Neuronal stem cell (in vitro differentiated cells): ENCODE results near the gene COQ3.

Source experiments
- DNase-seq: peaks from one replicate; pipeline ENCODE4 v3.0.0-alpha.2; 2013; ENCODE audit warnings: low spot score
- H2AFZ ChIP-seq: one replicate; pipeline ENCODE4 v1.6.1; 2013; ENCODE audit warnings: mild to moderate bottlenecking, low read length, inconsistent platforms
- H2AK5ac ChIP-seq: 2 replicates; pipeline ENCODE4 v1.6.1; 2013; ENCODE audit warnings: low read depth, mild to moderate bottlenecking, inconsistent platforms, low read length, moderate library complexity, mixed read lengths
- H2BK120ac ChIP-seq: 2 replicates; pipeline ENCODE4 v1.6.1; 2013; ENCODE audit warnings: low read depth, mild to moderate bottlenecking, inconsistent platforms, low read length, moderate library complexity, mixed read lengths
- H2BK12ac ChIP-seq: one replicate; pipeline ENCODE4 v1.6.1; 2013; ENCODE audit warnings: low read length, inconsistent platforms
- H2BK15ac ChIP-seq: 2 replicates; pipeline ENCODE4 v1.6.1; 2013; ENCODE audit warnings: mild to moderate bottlenecking, low read length, inconsistent platforms, mixed read lengths
- H2BK5ac ChIP-seq: one replicate; pipeline ENCODE4 v1.6.1; 2013; ENCODE audit warnings: inconsistent platforms, mild to moderate bottlenecking, low read length, moderate library complexity
- H3K14ac ChIP-seq: one replicate; pipeline ENCODE4 v1.6.1; 2013; ENCODE audit warnings: low read length, inconsistent platforms
- H3K18ac ChIP-seq: 2 replicates; pipeline ENCODE4 v1.6.1; 2013; ENCODE audit warnings: low read length, inconsistent platforms
- H3K23ac ChIP-seq: 2 replicates; pipeline ENCODE4 v1.6.1; 2013; ENCODE audit warnings: low read depth, mild to moderate bottlenecking, mixed read lengths, low read length, inconsistent platforms; ENCODE audit not compliant: poor library complexity
- H3K27ac ChIP-seq: replicated peaks from 3 replicates; pipeline ENCODE4 v1.5.1; 2013; ENCODE audit warnings: low read length, inconsistent platforms
- H3K27me3 ChIP-seq, 3 experiments: 2 replicates each; pipeline ENCODE4 v1.6.1; 2013; ENCODE audit warnings: low read length in 3 of 3, mild to moderate bottlenecking in 2 of 3, inconsistent platforms in 1 of 3, low read depth in 1 of 3, mixed read lengths in 1 of 3, moderate library complexity in 1 of 3; ENCODE audit not compliant: control insufficient read depth in 3 of 3, insufficient read depth in 3 of 3
- H3K36me3 ChIP-seq, 2 donors: replicated peaks in 1 of 2; 2 replicates each; pipeline ENCODE4 v1.6.1; 2013; ENCODE audit warnings: low read length in 2 of 2; ENCODE audit not compliant: control insufficient read depth in 2 of 2, insufficient read depth in 2 of 2
- H3K4ac ChIP-seq: 2 replicates; pipeline ENCODE4 v1.6.1; 2013; ENCODE audit warnings: inconsistent platforms, mild to moderate bottlenecking, low read length, moderate library complexity
- H3K4me1 ChIP-seq, 2 donors: 1 replicate in 1 of 2; 2 replicates in 1 of 2; pipeline ENCODE4 v1.6.1; 2013; ENCODE audit warnings: low read length in 2 of 2, low read depth in 1 of 2; ENCODE audit not compliant: control insufficient read depth in 2 of 2, insufficient read depth in 1 of 2
- H3K4me2 ChIP-seq: one replicate; pipeline ENCODE4 v1.6.1; 2013; ENCODE audit warnings: mild to moderate bottlenecking, low read length, inconsistent platforms; ENCODE audit not compliant: insufficient read depth, poor library complexity, severe bottlenecking
- H3K4me3 ChIP-seq, 2 donors: 2 replicates each; pipeline ENCODE4 v1.5.1; 2013; ENCODE audit warnings: low read length in 2 of 2, mild to moderate bottlenecking in 2 of 2, inconsistent platforms in 1 of 2, moderate library complexity in 1 of 2
- H3K79me1 ChIP-seq: one replicate; pipeline ENCODE4 v1.6.1; 2013; ENCODE audit warnings: low read depth, mild to moderate bottlenecking, inconsistent platforms, low read length, moderate library complexity
- H3K9ac ChIP-seq: one replicate; pipeline ENCODE4 v1.6.1; 2013; ENCODE audit warnings: mild to moderate bottlenecking, low read depth, low read length, inconsistent platforms; ENCODE audit not compliant: poor library complexity
- H3K9me3 ChIP-seq, 2 donors: replicated peaks in 1 of 2; 2 replicates each; pipeline versions ENCODE3 to v1.6.1; 2013; ENCODE audit warnings: low read length in 2 of 2, mild to moderate bottlenecking in 2 of 2, inconsistent platforms in 1 of 2, low read depth in 1 of 2, mixed read lengths in 1 of 2, moderate library complexity in 1 of 2; ENCODE audit not compliant: control insufficient read depth in 2 of 2, insufficient read depth in 1 of 2
- H4K8ac ChIP-seq: one replicate; pipeline ENCODE4 v1.6.1; 2013; ENCODE audit warnings: low read depth, mild to moderate bottlenecking, inconsistent platforms, low read length, moderate library complexity
- H4K91ac ChIP-seq: one replicate; pipeline ENCODE4 v1.6.1; 2013; ENCODE audit warnings: low read length, low read depth, mild to moderate bottlenecking, inconsistent platforms; ENCODE audit not compliant: poor library complexity
- WGBS, 2 donors: extraction: QIAGEN DNeasy Blood & Tissue Kit; methylation state at CpG; one replicate each; pipeline ENCODE4 v1.1.7; 2013; ENCODE audit warnings: missing lambda C conversion rate in 2 of 2, mixed read lengths in 1 of 2; ENCODE audit not compliant: insufficient read length in 2 of 2, insufficient replicate concordance in 1 of 2; ENCODE audit errors: extremely low coverage in 2 of 2; 5-methylcytosine and 5-hydroxymethylcytosine counted together

COQ3 gene

GRCh38 chr6:99402448-99402847 lies 8.5 kb upstream of the COQ3 start:
- DNase-seq: no peak
- Histone ChIP-seq H2BK15ac (no peak overlapping the region), H3K79me1 (no peaks in the 10 kb centered on the region), H3K4me1 (no peaks in the 10 kb centered on the region), H3K4ac (no peak overlapping the region), H3K27me3 (no peaks in the 10 kb centered on the region), H3K9me3 (no peaks in the 10 kb centered on the region), H2BK5ac (no peak overlapping the region), H4K91ac (no peak overlapping the region), H3K9ac (no peak overlapping the region), H3K4me3 (no peak overlapping the region), H3K14ac (no peak overlapping the region), H3K23ac (no peak overlapping the region), H2AK5ac (no peak overlapping the region), H3K36me3 (peaks cover 25 to 100% of the 10 kb centered on the region in 2 donors), H2BK12ac (no peak overlapping the region), H4K8ac (no peak overlapping the region), H2AFZ (no peak overlapping the region), H2BK120ac (no peak overlapping the region), H3K4me2 (no peak overlapping the region), H3K27ac (no peak overlapping the region), H3K18ac (no peak overlapping the region)
- WGBS, 2 donors: no CpG with 5 or more reads among the region's 5 CpGs

GRCh38 chr6:99397287-99397686 lies 3.3 kb upstream of the COQ3 start:
- Histone ChIP-seq H2BK120ac (no peak overlapping the region), H3K9ac (no peak overlapping the region), H4K8ac (no peak overlapping the region), H3K4me3 (no peak overlapping the region), H3K9me3 (no peaks in the 10 kb centered on the region), H3K79me1 (no peaks in the 10 kb centered on the region), H3K36me3 (peaks cover 7 to 54% of the 10 kb centered on the region in 2 donors), H3K4me2 (no peak overlapping the region), H3K4me1 (no peaks in the 10 kb centered on the region), H3K27ac (no peak overlapping the region), H3K18ac (no peak overlapping the region), H2BK5ac (no peak overlapping the region), H3K27me3 (no peaks in the 10 kb centered on the region), H3K23ac (no peak overlapping the region), H2AK5ac (no peak overlapping the region), H3K14ac (no peak overlapping the region), H3K4ac (no peak overlapping the region), H2AFZ (no peak overlapping the region), H2BK15ac (no peak overlapping the region), H2BK12ac (no peak overlapping the region), H4K91ac (no peak overlapping the region)
- no CpG with 5 or more reads among the region's 1 CpG for WGBS, 2 donors
- DNase-seq: no peak

GRCh38 chr6:99393366-99393697 lies 663 bp downstream of the COQ3 start:
- H3K27ac ChIP-seq: peak overlapping the region; percentile 95
- peak overlapping the region; percentile 52 to 84 for H3K4me3 ChIP-seq
- peak overlapping the region; percentile 53 for H2BK5ac ChIP-seq
- no CpG with 5 or more reads among the region's 2 CpGs for WGBS, 2 donors
- no peak for DNase-seq
- no peak overlapping the region for H3K14ac ChIP-seq
- H3K4me1 ChIP-seq: no peaks in the 10 kb centered on the region
- H3K18ac ChIP-seq: no peak overlapping the region
- no peak overlapping the region for H2BK15ac ChIP-seq
- H2AFZ ChIP-seq: peak overlapping the region; percentile 88
- H3K4me2 ChIP-seq: peak overlapping the region; percentile 83
- H3K79me1 ChIP-seq: no peaks in the 10 kb centered on the region
- no peak overlapping the region for H3K23ac ChIP-seq
- H3K9me3 ChIP-seq: no peaks in the 10 kb centered on the region
- H4K91ac ChIP-seq: no peak overlapping the region
- no peaks in the 10 kb centered on the region for H3K27me3 ChIP-seq
- no peak overlapping the region for H3K4ac ChIP-seq
- H3K36me3 ChIP-seq: peaks cover 0 to 14% of the 10 kb centered on the region in 2 donors
- peak overlapping the region; percentile 93 for H3K9ac ChIP-seq
- no peak overlapping the region for H4K8ac ChIP-seq
- no peak overlapping the region for H2AK5ac ChIP-seq
- no peak overlapping the region for H2BK120ac ChIP-seq
- H2BK12ac ChIP-seq: no peak overlapping the region

- no peaks in the 10 kb centered on the region for H3K79me1 ChIP-seq
- H3K4me2 ChIP-seq: no peak overlapping the region
- H3K27ac ChIP-seq: no peak overlapping the region
- H3K23ac ChIP-seq: no peak overlapping the region
- no peak overlapping the region for H2BK120ac ChIP-seq
- no peak overlapping the region for H4K91ac ChIP-seq
- no peak overlapping the region for H3K4me3 ChIP-seq
- no peak overlapping the region for H3K14ac ChIP-seq
- H2BK12ac ChIP-seq: no peak overlapping the region
- H4K8ac ChIP-seq: no peak overlapping the region
- no peak overlapping the region for H3K4ac ChIP-seq
- no peak overlapping the region for H2BK15ac ChIP-seq
- no peak overlapping the region for H2AK5ac ChIP-seq
- H3K27me3 ChIP-seq: no peaks in the 10 kb centered on the region
- H3K36me3 ChIP-seq: no peaks in the 10 kb centered on the region
- H3K18ac ChIP-seq: no peak overlapping the region
- no peak overlapping the region for H2BK5ac ChIP-seq
- no peak overlapping the region for H3K9ac ChIP-seq
- no CpG with 5 or more reads among the region's 3 CpGs for WGBS, 2 donors
- no peaks in the 10 kb centered on the region for H3K9me3 ChIP-seq
- H2AFZ ChIP-seq: no peak overlapping the region
- no peak for DNase-seq
- H3K4me1 ChIP-seq: no peaks in the 10 kb centered on the region
Observed at GRCh38 chr6:99390896-99391295, 3.1 kb downstream of the COQ3 start.
